Inflammatory macrophage treated with lipopolysaccharide for 1 hour (primary cell): ENCODE results near the gene S1PR3.

Experiments used
- DNase-seq, 2 donors: peaks; one replicate each; pipeline ENCODE4 v3.0.0-alpha.2; 2020 to 2022

The S1PR3 gene

DNA sequence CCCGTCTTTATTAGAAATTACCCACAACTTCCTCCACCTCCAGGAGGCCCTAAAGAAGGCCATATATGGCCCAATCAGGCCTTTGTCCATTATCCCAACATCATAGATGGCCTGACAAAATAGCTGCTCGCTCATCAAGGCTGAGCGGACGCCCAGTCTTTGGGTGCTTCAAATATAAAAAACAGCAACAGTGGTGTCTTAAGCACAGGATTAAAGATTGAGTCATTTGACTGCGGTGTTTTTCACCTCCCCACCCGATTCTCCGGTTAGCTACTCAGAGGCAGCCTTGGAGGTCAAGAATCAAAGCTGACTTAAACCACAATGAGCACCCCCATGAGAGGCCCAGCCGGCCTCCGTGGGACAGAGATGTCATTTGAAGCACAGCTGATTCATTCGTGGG, 18.8 kb downstream of the S1PR3 start:
- no peak for DNase-seq

DNA sequence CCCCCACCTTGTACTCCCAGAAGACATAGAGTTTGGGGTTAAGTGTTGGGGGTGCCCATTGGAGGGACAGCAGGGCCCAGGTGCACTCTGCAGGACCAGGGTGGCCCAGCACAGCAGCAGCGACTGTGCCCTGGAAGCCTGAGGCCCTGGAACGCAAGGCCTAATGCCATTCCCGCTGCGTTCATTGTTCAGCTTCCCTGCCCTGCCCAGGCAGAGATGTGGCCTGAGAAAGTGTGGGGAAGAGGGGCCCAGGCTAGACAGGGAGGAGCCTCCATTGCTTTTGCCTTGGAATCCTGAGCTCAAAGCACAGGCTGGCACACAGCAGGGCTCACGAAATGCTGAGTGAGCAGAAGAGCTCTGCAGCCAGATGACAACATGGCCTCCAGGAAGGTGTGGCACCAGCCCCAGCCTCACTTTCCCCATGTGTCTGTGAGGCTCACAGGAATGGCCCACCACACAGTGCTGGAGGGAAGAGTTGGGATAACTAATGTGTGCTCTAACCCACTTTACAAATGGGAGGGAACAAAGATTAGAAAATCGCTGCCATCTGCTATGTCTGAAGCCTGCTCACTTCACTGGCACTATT, 19.4 kb downstream of the S1PR3 start:
- DNase-seq: no peak

GRCh38 chr9:89011683-89012082, 20.4 kb downstream of the S1PR3 start:
- DNase-seq: no peak

DNA sequence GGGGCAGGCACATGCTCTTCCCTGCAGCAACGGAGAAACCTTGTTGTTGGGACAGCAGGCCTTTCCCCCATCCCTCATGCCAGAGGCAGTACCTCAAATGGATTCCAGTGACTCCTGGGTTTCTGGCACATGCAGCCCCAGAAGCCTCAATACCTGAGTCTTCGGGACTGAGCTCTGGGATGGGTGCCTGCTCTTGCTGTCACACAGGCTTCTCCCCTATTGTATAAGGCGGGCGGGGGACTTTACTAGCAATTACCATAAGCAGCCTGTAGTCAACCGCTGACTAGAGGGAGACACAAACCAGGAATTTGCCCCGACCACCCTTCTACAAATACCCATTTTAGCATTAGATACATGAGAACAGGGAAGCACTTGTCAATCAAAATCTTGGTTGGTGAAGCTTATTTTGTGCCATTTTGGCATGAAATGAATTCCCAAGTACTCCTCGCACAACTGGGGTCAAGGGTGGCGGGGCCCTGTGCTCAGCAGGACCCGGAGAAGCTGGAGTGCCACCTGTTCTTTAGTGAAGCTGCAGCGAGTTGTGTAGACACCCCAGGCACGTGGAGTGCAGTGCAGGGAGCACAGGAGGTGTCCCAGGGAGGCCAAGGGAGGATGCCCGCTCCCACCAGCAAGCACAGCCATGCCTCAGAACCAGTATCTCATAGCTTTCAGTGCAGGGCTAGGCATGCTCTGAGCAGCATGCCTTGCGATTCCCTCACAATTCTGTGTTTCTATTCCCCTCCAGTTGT, 21.2 kb downstream of the S1PR3 start:
- no peak for DNase-seq

DNA sequence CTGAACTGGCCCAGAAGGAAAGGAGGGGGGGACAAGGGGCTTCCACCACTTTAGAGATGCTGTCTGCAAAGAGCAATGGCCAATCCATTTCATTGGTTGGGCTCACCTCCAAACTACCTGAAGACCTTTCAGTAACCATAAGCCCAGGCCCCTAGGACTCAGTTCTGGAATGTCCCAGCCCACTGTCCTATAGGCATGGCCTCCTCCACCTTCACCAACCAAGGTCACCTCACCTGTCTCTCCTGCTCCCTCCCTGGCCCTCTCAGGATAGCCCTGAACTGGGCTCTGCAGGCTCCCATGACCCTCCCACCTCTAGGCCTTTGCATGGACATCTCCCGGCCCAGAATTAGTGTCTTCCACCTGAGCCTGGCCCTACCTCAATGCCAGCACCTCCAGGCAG, 22.4 kb downstream of the S1PR3 start:
- DNase-seq: no peak

DNA sequence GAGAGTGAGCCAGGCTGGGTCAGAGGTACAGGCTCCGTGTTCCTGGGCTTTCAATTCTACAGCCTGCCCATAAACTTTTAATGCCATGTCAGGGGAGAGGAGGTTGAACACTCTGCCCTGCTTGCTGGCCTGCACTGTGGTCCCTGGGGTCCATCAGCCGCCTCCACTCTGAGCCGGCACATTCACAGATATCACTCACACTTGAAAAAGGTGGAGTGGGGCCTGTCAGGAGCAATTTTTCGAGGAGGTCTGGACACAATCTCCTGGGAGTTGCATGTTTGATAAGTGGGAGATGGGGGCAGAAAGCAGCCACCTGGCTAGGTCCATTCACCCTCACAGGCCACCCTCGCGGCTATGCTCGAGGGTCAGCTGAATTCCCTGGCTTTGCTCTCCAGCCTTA, 22.9 kb downstream of the S1PR3 start:
- no peak for DNase-seq

DNA sequence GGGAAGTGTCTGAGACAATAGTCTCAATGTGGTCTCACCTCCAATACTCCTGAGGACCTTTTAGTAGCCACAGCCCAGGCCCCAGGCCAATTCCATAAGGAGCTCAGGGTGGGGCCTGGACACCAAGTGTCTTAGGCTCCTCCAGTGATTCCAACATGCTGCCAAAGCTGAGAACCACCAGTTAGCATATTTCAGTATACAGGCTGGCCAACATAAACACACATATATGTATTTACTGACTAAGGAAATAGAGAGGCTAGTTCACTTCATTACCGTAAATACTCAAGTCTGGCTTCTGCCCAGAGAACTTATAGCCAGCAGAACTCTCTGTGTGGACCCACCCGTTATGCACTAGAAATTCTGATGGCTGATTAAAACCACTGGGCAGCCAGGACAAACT, 24.1 kb downstream of the S1PR3 start:
- no peak for DNase-seq

DNA sequence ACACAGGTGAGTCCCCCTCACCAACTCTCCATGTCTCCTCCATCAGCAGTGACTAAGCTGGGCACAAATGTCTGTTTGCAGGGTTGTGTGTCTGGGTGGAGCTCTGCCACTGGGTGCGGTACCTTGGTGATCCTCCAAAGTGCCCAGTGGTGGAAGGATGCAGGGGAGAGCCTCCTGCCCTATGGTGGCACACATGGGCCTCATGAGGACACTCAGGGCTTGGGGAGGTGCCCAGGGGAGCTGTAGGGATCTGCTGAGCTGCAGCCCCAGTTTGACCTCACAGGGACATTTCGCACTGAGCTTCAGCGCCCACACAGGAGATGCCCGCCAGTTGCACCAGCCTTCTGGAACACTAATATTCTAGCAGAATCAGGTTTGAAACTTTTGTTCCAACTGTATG, 29.5 kb downstream of the S1PR3 start:
- no peak for DNase-seq

- peak in 1 of 2 donors; percentile 43 for DNase-seq
Measured at GRCh38 chr9:89021154-89021803, 30.0 kb downstream of the S1PR3 start.

GRCh38 chr9:89022001-89022759, 30.9 kb downstream of the S1PR3 start:
- DNase-seq: no peak

- peak; percentile 26 to 48 for DNase-seq
Measured at GRCh38 chr9:89022902-89023301, 31.6 kb downstream of the S1PR3 start.

DNA sequence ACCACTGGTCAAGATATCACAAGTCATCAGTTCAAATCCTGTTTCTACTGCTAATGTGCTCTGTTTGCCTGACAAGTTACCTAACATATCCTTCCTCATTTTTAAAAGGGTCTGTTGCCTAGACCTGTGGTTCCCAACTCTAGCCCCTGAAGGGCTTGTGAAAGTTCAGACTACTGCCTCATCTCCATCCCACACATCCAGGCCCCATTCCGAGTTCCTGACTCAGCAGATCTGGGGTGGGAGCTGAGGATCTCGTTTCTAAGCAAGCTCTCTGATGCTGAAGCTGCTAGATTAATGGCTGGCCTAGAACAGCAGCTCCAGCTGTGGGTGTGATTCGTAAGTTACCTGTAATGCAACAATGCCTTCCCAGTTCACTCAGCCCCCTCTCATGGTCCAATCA, 32.5 kb downstream of the S1PR3 start:
- peak; percentile 55 to 81 for DNase-seq

DNA sequence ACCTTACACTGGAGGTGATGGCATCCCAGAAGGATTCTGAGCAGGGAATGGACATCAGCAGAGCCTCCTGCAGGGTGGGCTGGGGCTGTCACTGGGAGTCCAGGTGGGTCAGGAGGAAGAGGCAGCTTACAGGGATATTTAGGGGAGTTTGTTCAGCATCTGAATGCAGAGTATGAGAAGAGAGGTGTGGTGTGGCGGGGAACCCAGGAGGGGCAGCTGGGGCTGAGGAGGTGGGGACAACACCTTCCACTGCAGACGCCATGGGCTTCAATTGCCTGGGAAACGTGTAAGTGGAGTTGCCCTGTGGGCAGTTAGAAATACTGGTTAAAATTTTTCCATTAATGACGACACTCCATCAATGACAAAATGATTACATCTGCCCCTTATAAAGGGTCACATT, 33.5 kb downstream of the S1PR3 start:
- DNase-seq: no peak

- DNase-seq: no peak
Measured at GRCh38 chr9:89025553-89025952, 34.3 kb downstream of the S1PR3 start.

DNA sequence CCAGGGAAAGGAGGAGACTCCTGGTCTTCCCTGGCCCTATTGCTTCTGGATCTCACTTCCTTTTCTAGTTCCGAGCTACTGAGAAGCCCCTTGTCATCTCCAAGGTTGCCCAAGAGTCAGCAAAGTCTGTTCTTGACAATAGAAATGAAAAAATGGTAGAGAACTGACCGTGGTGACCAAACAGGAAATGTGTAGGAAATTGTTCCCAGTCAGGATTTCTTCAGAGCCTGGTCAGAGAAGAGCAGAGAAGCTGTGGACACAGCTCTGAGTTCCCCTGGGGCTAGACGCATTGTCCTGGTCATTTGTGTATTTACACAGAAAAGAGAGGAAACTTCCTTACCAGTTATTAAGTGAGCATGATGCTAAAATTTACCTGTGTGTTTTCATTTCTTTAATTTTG, 35.6 kb downstream of the S1PR3 start:
- peak; percentile 77 to 84 for DNase-seq

- no peak for DNase-seq
Measured at GRCh38 chr9:89029788-89030187, 38.5 kb downstream of the S1PR3 start.

GRCh38 chr9:89032173-89032572, 40.9 kb downstream of the S1PR3 start:
- peak in 1 of 2 donors; percentile 22 for DNase-seq

DNA sequence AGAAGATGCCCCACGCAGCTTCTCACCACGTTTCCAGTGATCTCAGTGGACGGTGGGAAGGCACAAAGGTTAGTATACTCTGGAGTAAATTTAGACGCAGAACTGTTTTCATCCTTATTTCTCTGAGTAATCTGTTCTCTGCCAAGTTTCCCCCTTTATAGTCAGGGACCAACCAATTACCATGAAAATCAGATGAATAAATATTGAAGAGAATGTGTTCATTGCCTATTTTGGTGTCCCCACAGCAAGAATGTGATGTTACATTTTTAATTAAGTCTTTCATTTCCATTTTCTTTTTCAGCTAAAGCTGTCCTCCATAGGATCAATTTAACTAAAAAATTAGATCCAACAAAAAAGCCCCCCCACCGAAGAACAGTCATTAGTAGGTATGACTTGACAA, 41.4 kb downstream of the S1PR3 start:
- DNase-seq: no peak

- peak; percentile 14 to 45 for DNase-seq
Measured at GRCh38 chr9:89036383-89036782, 45.1 kb downstream of the S1PR3 start.

DNA sequence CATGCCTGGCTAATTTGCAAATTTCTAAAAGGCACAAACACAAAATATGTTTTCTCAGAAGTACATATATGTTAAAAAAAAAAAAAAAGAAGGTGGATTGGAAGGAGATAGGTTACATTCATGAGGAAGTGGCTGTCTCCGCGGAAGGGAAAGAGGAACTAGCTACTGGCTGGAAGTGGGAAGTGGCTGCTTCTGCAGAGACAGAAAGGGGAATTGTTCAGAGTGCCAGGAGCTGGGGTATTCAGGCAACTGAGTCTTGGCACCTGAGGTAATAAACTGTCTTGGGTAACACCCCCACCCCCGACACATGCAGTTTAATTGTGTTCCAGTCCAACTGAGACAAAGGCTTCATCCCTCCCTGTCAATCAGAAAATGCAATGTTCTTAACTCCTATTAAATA, 45.6 kb downstream of the S1PR3 start:
- DNase-seq: peak; percentile 77 to 82

GRCh38 chr9:89037346-89037745, 46.1 kb downstream of the S1PR3 start:
- peak; percentile 43 to 50 for DNase-seq

GRCh38 chr9:89037891-89038290, 46.6 kb downstream of the S1PR3 start:
- DNase-seq: no peak

DNA sequence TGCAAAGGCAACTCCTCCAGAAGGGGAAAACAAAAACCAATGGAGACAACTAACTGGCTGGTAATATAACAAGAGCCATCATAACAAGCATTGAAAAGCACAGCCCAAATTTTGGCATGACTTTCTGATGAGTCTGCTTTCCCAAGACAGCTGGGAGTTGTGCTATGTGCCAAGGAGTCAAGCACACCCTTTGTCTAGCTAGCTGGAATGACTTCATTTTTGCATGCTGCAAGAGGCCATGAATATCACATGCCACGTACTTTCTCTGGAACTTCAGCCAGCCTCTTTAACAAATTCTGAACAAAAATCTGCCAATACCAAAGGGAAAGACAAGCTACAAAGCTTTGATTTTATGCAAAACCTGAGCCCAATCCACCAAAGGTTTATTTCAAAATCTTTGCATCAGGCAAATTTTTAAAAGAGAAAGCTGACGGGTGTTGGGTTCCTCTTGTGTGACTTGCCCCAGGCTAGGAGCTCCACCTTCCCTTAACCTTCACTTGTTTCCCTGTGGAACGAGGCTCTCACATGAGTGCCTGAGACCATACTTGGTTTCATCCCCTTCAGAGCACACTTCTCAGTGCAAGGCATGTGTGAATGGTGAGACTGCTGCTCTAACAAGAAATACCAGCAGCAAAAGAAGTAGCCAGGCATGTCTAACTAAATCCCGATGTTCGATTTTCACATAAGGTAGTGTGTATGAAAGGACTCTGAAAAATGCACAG, 47.3 kb downstream of the S1PR3 start:
- peak; percentile 47 to 75 for DNase-seq
